Activated CD4-positive, alpha-beta T cell treated with anti-CD3 and anti-CD28 coated beads for 48 hours (primary cell): ENCODE data around the gene PRKAR1A.
"Not testable (repeated sequence)": the region's sequence is repeated elsewhere in the genome, so short reads cannot be mapped to it uniquely, and the experiment has no call there.

Source experiments
- DNase-seq: peaks from one replicate; pipeline ENCODE4 v3.0.0-alpha.2; 2020

PRKAR1A gene

GRCh38 chr17:68581863-68582645, 69.8 kb downstream of the PRKAR1A start:
- no peak for DNase-seq

- DNase-seq = not testable (repeated sequence)
Observed at GRCh38 chr17:68582867-68583266, 70.6 kb downstream of the PRKAR1A start.

GRCh38 chr17:68584581-68585303, 72.5 kb downstream of the PRKAR1A start:
- no peak for DNase-seq

GRCh38 chr17:68585643-68586042, 73.4 kb downstream of the PRKAR1A start:
- no peak for DNase-seq

GRCh38 chr17:68587026-68587425, 74.8 kb downstream of the PRKAR1A start:
- no peak for DNase-seq

GRCh38 chr17:68587847-68588246, 75.6 kb downstream of the PRKAR1A start:
- DNase-seq = no peak

GRCh38 chr17:68588362-68588761, 76.1 kb downstream of the PRKAR1A start:
- no peak for DNase-seq

- DNase-seq = no peak
Observed at GRCh38 chr17:68589086-68589485, 76.9 kb downstream of the PRKAR1A start.

- DNase-seq = peak; percentile 14
Observed at GRCh38 chr17:68591583-68591982, 79.4 kb downstream of the PRKAR1A start.

GRCh38 chr17:68592009-68592408, 79.8 kb downstream of the PRKAR1A start:
- no peak for DNase-seq

- DNase-seq = no peak
Observed at GRCh38 chr17:68592682-68593641, 80.7 kb downstream of the PRKAR1A start.

GRCh38 chr17:68594552-68594951, 82.3 kb downstream of the PRKAR1A start:
- no peak for DNase-seq

GRCh38 chr17:68595496-68595895, 83.3 kb downstream of the PRKAR1A start:
- DNase-seq = no peak

- no peak for DNase-seq
Observed at GRCh38 chr17:68595986-68596385, 83.8 kb downstream of the PRKAR1A start.

- DNase-seq = no peak
Observed at GRCh38 chr17:68596411-68596945, 84.2 kb downstream of the PRKAR1A start.

- DNase-seq = no peak
Observed at GRCh38 chr17:68598074-68598473, 85.8 kb downstream of the PRKAR1A start.

- DNase-seq = no peak
Observed at GRCh38 chr17:68598545-68598961, 86.3 kb downstream of the PRKAR1A start.

GRCh38 chr17:68599091-68599490, 86.9 kb downstream of the PRKAR1A start:
- no peak for DNase-seq

GRCh38 chr17:68599552-68600066, 87.4 kb downstream of the PRKAR1A start:
- DNase-seq = no peak

- DNase-seq = peak; percentile 12
Observed at GRCh38 chr17:68600067-68600930, 88.1 kb downstream of the PRKAR1A start.
